Colonic mucosa (tissue), 4 donors: ENCODE results near the gene METTL23. TPM values are rescaled to one million over a fixed set of nuclear protein-coding genes. Genes with fewer than 3 reads are reported as not detected.

ENCODE experiments used
- DNase-seq: peaks from one replicate; pipeline ENCODE4 v3.0.0-alpha.2; 2020
- H3K27ac ChIP-seq: fragments of 200-600 bp; one replicate; pipeline ENCODE4 v1.8.0; 2021
- H3K27me3 ChIP-seq: fragments of 200-600 bp; one replicate; pipeline ENCODE4 v1.8.0; 2021
- H3K36me3 ChIP-seq: fragments of 200-600 bp; one replicate; pipeline ENCODE4 v1.8.0; 2021
- H3K4me1 ChIP-seq: fragments of 200-600 bp; one replicate; pipeline ENCODE4 v1.8.0; 2021; ENCODE audit warnings: mild to moderate bottlenecking
- H3K4me3 ChIP-seq: fragments of 200-600 bp; one replicate; pipeline ENCODE4 v1.8.0; 2021
- H3K9ac ChIP-seq, 2 donors: one replicate each; pipeline ENCODE4 v1.7.0; 2013; ENCODE audit warnings: control low read depth in 2 of 2, low read depth in 2 of 2, low read length in 2 of 2
- H3K9me3 ChIP-seq: fragments of 200-600 bp; one replicate; pipeline ENCODE4 v1.8.0; 2021
- CTCF ChIP-seq: fragments of 200-600 bp; IDR thresholded peaks from one replicate; pipeline ENCODE4 v1.8.0; 2022; ENCODE audit warnings: antibody characterized with exemption, mild to moderate bottlenecking
- intact Hi-C: fragments of 100-400 bp; cut with DNase I; formaldehyde crosslinking; loops from one replicate; pipeline ENCODE4 v1.14.1; 2022
- total RNA-seq, 2 donors: library from RNA; stranded (reverse); fragmentation: NEBNext Ultra II Directional in 1 of 2; extraction: Animal tissue kit (Norgen Biotek cat#: 25700) in 1 of 2; gene quantifications; one replicate each; pipeline ENCODE4 v1.2.1, GENCODE V29; 2021
- donor health status: healthy.
- donor health status: DM: no; HTN: no; CAD: no.
- donor health status: DM: no; HTN: no; CAD: no.

The METTL23 gene
- total RNA-seq, 2 donors from 2014 or later, result 21.7 to 29.7 TPM

GRCh38 chr17:76732734-76733617 lies 6.3 kb downstream of the METTL23 start:
- no peak for DNase-seq
- TF ChIP-seq CTCF, result no peak
- Histone ChIP-seq H3K4me3 (no peak overlapping the region), H3K9ac (peak overlapping the region in 1 of 2 donors; percentile 34), H3K4me1 (no peaks in the 10 kb centered on the region), H3K27me3 (no peaks in the 10 kb centered on the region), H3K9me3 (no peaks in the 10 kb centered on the region), H3K27ac (no peak overlapping the region), H3K36me3 (no peaks in the 10 kb centered on the region)
- intact Hi-C loops, result no loop called here

GRCh38 chr17:76733618-76733957 lies 6.9 kb downstream of the METTL23 start:
- H3K9ac ChIP-seq, result peak overlapping the region in 1 of 2 donors; percentile 34
- intact Hi-C loops, result no loop called here
- H3K4me3 ChIP-seq, result no peak overlapping the region
- no peaks in the 10 kb centered on the region for H3K27me3 ChIP-seq
- no peak overlapping the region for H3K27ac ChIP-seq
- no peaks in the 10 kb centered on the region for H3K9me3 ChIP-seq
- no peaks in the 10 kb centered on the region for H3K4me1 ChIP-seq
- no peak for DNase-seq
- TF ChIP-seq CTCF, result no peak
- H3K36me3 ChIP-seq, result no peaks in the 10 kb centered on the region

GRCh38 chr17:76734080-76734840 lies 7.6 kb downstream of the METTL23 start:
- intact Hi-C loops, result no loop called here
- Histone ChIP-seq H3K27ac (peak overlapping the region; percentile 100), H3K4me3 (peak overlapping the region; percentile 79), H3K9me3 (no peaks in the 10 kb centered on the region), H3K36me3 (no peaks in the 10 kb centered on the region), H3K27me3 (no peaks in the 10 kb centered on the region), H3K9ac (peak overlapping the region in 1 of 2 donors; percentile 91), H3K4me1 (peaks cover 4% of the 10 kb centered on the region)
- DNase-seq, result peak; percentile 36
- no peak for TF ChIP-seq CTCF

DNA sequence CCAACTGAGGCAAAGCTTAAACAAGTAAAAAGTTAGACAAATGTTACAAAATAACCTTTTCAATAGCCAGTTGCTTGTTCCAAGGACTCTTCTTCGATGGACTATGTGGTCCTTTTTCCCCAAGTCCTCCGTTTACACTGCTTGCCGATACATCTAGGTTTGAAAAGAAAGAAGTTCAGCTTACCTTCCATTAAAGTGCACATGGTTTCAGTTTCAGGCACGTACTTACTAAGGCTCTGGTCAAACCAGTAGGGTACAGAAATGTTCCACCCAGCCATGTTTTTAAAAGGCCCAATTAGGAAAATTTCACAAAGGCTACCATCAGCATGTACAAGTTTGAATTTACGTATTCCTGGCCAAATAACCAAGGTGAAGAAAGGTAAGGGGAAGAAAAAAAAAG lies 8.4 kb downstream of the METTL23 start:
- intact Hi-C loops, result no loop called here
- H3K9ac ChIP-seq, result peak overlapping the region in 1 of 2 donors; percentile 91
- H3K9me3 ChIP-seq, result no peaks in the 10 kb centered on the region
- no peaks in the 10 kb centered on the region for H3K36me3 ChIP-seq
- H3K4me1 ChIP-seq, result peaks cover 4% of the 10 kb centered on the region
- no peak for TF ChIP-seq CTCF
- H3K27ac ChIP-seq, result peak overlapping the region; percentile 100
- peak overlapping the region; percentile 79 for H3K4me3 ChIP-seq
- no peaks in the 10 kb centered on the region for H3K27me3 ChIP-seq
- DNase-seq, result no peak

DNA sequence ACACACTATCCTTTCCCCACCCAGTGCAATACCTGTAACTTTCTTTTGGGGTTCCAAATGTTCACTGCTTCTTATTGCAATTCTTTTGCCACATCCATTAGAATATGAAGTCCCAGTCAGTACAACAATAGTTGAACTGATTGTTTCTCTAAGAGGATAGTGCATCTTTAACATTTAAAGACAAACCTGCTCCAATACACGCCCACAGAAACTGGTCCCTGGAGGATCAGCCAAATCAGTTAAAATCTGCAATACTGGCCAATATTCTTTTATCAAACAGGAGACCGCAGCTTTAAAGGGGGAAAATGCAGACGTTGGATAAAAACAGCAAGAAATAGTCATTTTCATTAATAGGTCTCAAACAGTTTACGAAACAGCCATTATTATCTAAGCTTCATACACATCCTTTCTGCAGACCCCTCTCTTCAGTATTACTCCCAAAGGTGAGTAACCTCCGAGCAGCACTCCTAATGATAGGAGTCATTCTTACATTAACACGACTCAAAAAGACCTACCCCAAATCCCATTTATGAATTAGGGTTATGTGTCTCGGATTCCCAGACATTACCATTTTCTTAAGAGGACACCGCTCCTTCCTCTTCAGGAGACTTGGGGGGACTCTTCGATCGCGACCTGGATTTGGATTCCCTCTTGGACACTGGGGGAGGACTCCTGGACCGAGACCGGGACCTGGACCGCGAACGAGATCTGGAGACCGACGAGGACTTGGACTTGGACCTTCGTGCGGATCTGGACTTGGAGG lies 9.1 kb downstream of the METTL23 start:
- DNase-seq, result no peak
- peak overlapping the region; percentile 91 to 99 for H3K9ac ChIP-seq
- no peaks in the 10 kb centered on the region for H3K36me3 ChIP-seq
- H3K27ac ChIP-seq, result peak overlapping the region; percentile 100
- no peaks in the 10 kb centered on the region for H3K27me3 ChIP-seq
- no peak for TF ChIP-seq CTCF
- peak overlapping the region; percentile 79 for H3K4me3 ChIP-seq
- intact Hi-C loops, result no loop called here
- H3K9me3 ChIP-seq, result no peaks in the 10 kb centered on the region
- H3K4me1 ChIP-seq, result peaks cover 4% of the 10 kb centered on the region
